HUES64 (cell line): ENCODE measurements around the gene OTOS.

Experiments used
- H3K27ac ChIP-seq: 2 replicates; pipeline ENCODE4 v1.7.0; 2013; ENCODE audit warnings: low read depth, low read length, inconsistent platforms
- H3K27me3 ChIP-seq: 2 replicates; pipeline ENCODE4 v1.6.1; 2013; ENCODE audit warnings: mild to moderate bottlenecking, low read length; ENCODE audit not compliant: insufficient read depth
- H3K36me3 ChIP-seq: 2 replicates; pipeline ENCODE4 v1.6.1; 2013; ENCODE audit warnings: mild to moderate bottlenecking, low read length; ENCODE audit not compliant: insufficient read depth
- H3K4me1 ChIP-seq: 2 replicates; pipeline ENCODE4 v1.6.1; 2013; ENCODE audit warnings: mild to moderate bottlenecking, low read length, moderate library complexity; ENCODE audit not compliant: insufficient read depth
- H3K4me3 ChIP-seq: 2 replicates; pipeline ENCODE4 v1.5.1; 2013; ENCODE audit warnings: mild to moderate bottlenecking, low read length, moderate library complexity
- H3K9ac ChIP-seq: 2 replicates; pipeline ENCODE4 v1.6.1; 2013; ENCODE audit warnings: mild to moderate bottlenecking, low read depth, low read length
- H3K9me3 ChIP-seq: 2 replicates; pipeline ENCODE4 v1.6.1; 2013; ENCODE audit warnings: low read depth, low read length; ENCODE audit not compliant: insufficient read depth
- WGBS: fragments of 150-250, 120-280 bp; methylation state at CpG from one replicate; pipeline ENCODE4 v1.1.7; 2013; ENCODE audit warnings: missing lambda C conversion rate; 5-methylcytosine and 5-hydroxymethylcytosine counted together

OTOS gene

DNA sequence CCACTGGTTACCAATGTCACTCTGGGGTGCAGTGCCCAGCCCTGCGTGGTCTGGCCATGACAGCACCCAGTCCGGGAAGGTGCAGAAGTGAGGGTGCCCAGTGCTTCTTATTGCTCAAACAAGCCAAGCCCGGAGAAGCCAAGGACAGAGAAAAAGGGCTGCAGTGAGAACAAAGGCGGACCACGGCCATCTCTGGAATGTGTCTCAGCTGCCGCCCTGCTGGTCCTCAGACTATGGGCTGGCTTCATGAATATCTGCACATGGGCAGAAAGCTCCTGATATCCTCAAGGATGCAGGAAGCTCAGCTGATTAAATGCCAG is 33.0 kb downstream of the OTOS start:
- WGBS = 85% methylated on average over 6 of the region's 6 CpGs
- H3K4me3 ChIP-seq = no peak overlapping the region
- no peak overlapping the region for H3K9ac ChIP-seq
- H3K9me3 ChIP-seq = no peaks in the 10 kb centered on the region
- H3K27ac ChIP-seq = no peak overlapping the region
- H3K36me3 ChIP-seq = no peaks in the 10 kb centered on the region
- no peaks in the 10 kb centered on the region for H3K4me1 ChIP-seq
- no peaks in the 10 kb centered on the region for H3K27me3 ChIP-seq

DNA sequence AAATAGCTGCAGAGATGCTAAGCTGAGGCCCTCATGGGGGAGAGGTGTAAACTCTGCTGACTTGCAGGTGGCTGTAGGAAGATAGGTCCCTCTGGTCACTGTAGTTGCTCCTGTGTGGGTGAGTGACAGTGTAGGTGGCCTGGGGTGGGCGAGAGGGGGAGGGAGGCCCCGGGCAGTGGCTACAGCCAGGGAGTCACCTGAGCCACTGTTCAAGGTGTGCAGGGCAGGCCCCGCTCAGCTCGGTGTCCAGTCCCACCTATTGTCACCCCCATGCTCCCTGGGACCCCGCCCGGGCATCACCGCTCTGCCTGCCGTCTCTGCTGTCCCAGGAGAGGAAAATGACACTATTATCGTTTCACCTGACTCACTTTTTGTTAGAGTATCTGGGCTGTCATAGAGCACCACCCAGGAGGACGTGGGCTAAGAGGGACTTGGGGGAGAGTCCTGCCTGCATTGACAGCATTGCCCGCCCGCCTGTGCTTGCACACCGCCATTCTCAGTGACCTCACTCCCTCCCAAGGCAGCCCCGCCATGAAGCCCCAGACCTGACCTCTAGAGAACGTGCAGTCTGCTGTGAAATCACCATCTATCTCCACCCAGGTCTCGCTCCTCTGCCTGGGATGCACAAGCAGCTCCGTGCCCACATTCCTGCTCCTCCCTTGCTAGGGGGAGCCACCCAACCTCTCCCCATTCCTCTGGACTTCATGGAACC is 33.5 kb downstream of the OTOS start:
- H3K4me1 ChIP-seq = no peaks in the 10 kb centered on the region
- H3K27ac ChIP-seq = no peak overlapping the region
- no peak overlapping the region for H3K9ac ChIP-seq
- no peaks in the 10 kb centered on the region for H3K9me3 ChIP-seq
- no peaks in the 10 kb centered on the region for H3K36me3 ChIP-seq
- H3K4me3 ChIP-seq = no peak overlapping the region
- WGBS = 93% methylated on average over 17 of the region's 17 CpGs
- H3K27me3 ChIP-seq = no peaks in the 10 kb centered on the region

DNA sequence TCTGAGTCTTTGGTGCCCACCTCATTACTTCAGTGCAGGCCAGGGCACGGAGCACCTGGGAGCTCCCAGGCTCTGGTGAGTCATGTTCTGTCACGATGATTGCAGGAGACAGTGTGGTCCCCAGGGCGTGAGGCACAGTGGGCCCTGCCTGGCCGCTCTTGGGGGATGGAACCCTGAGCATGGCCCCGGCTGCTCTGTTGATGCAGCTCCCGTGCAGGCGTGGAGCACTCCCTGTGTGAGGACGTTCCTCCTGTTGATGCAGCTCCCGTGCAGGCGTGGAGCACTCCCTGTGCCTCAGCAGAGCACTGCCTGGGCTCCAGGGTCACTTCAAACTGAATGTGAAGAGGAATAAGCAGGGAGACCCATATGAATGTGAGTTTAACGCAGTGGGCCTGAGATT is 34.5 kb downstream of the OTOS start:
- Histone ChIP-seq H3K9ac (no peak overlapping the region), H3K9me3 (0 out of 2 replicates have a peak, but pooled peaks cover under 1% of the 10 kb centered on the region), H3K4me3 (no peak overlapping the region), H3K4me1 (no peaks in the 10 kb centered on the region), H3K36me3 (no peaks in the 10 kb centered on the region), H3K27me3 (no peaks in the 10 kb centered on the region), H3K27ac (no peak overlapping the region)
- 86% methylated on average over 11 of the region's 11 CpGs for WGBS

DNA sequence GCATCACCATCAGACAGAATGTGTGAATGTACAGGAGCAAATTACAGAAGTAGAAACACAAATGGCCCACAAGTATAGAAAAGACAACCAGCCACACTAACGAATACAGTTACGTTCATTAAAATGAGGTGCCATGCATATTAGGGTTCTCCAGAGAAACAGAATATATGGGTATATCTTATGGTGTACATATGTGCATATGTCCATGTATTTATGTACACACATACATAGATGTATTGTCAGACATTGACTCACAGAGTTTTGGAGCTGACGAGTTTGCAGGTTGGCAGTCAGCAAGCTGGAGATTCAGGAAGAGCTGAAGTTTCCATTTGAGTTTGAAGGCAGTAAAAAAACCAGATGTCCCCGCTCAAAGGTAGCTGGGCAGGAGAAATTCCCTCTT is 37.3 kb downstream of the OTOS start:
- H3K4me1 ChIP-seq = no peaks in the 10 kb centered on the region
- no peak overlapping the region for H3K4me3 ChIP-seq
- no peaks in the 10 kb centered on the region for H3K27me3 ChIP-seq
- no peak overlapping the region for H3K9ac ChIP-seq
- 95% methylated on average over 4 of the region's 4 CpGs for WGBS
- H3K9me3 ChIP-seq = peaks cover 3% of the 10 kb centered on the region; the same call in 1 of the 2 replicates
- H3K36me3 ChIP-seq = no peaks in the 10 kb centered on the region
- no peak overlapping the region for H3K27ac ChIP-seq

DNA sequence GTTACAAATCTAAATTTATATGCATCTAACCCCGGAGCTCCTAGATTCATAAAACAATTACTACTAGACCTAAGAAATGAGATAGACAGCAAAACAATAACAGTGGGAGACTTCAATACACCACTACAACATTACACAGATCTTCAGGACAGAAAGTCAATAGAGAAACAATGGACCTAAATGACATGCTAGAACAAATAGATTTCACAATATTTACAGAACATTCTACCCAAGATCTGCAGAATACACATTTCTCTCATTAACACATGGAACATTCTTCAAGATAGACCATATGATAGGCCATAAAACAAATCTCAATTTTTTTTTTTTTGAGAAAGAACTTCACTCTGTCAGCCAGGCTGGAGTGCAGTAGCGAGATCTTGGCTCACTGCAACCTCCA is 42.1 kb downstream of the OTOS start:
- no peaks in the 10 kb centered on the region for H3K36me3 ChIP-seq
- no peak overlapping the region for H3K27ac ChIP-seq
- H3K4me3 ChIP-seq = no peak overlapping the region
- no peak overlapping the region for H3K9ac ChIP-seq
- peaks cover 5% of the 10 kb centered on the region; the same call in 1 of the 2 replicates for H3K4me1 ChIP-seq
- H3K27me3 ChIP-seq = peaks cover 26% of the 10 kb centered on the region
- 94% methylated on average over 2 of the region's 2 CpGs for WGBS
- peaks cover 3% of the 10 kb centered on the region; the same call in 1 of the 2 replicates for H3K9me3 ChIP-seq

DNA sequence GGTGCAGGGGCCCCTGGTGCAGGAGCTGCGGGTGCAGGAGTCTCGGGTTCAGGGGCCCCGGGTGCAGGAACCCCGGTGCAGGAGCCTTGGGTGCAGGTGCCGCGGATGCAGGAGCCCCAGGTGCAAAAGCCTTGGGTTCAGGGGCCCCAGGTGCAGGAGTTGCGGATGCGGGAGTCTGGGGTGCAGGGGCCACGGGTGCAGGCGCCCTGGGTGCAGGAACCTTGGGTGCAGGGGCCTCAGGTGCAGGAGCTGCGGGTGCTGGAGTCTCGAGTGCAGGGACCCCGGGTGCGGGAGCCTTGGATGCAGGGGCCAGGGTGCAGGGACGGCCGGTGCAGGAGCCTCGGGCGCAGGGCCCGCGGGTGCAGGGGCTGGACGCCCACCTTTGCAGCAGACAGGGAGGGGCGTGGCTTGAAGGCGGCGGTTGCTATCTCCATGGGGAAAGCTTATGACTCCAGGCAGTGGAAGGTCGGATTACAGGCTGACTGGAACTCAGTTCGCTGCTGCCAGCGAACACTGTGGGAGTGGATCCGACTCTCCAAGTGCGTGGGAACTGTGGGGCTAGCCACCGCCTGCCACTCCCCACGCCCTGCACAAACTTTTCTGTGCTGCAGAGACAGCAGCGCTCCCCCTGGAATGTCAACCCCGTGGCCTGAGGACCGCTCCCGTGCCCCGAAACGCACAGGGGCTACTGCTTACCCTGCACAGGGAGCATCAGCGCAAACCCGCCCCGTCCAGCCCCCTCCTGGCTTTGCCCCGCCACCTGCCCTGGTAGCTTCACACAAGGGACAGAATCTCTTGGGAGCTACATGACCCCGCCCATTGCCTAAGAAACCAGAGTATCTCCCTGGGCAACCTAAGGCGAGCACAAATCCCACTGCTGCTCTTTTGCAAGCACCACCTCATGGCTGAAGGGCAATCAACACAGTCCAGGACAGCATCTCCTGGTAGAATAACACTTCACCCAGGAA is 44.6 kb downstream of the OTOS start:
- WGBS = 27% methylated on average over 43 of the region's 43 CpGs
- H3K27ac ChIP-seq = no peak overlapping the region
- no peaks in the 10 kb centered on the region for H3K36me3 ChIP-seq
- peaks cover under 1% of the 10 kb centered on the region; the same call in 1 of the 2 replicates for H3K9me3 ChIP-seq
- peaks cover 26% of the 10 kb centered on the region for H3K27me3 ChIP-seq
- H3K4me3 ChIP-seq = peak overlapping the region; percentile 72
- peak overlapping the region; percentile 49 for H3K9ac ChIP-seq
- peaks cover 5% of the 10 kb centered on the region; the same call in 1 of the 2 replicates for H3K4me1 ChIP-seq

DNA sequence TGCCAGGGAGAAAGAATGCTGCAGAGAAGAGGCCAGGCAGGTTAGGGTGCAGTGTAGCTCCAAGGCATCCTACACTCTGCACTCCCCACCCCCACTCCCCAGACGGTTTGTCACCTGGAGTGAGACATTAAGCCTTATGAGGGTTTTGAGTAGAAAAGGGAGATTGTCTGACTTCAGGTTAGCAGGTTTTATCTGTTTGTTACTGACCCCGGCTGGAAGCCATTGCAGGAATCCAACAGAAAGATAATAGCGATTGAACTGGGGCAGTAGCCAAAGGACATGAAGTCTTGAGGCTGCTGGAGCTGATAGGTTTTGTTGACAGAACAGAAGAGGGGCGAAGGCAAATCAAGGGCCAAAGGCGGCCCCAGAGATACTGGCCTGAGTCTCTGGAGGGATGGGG is 51.2 kb downstream of the OTOS start:
- 69% methylated on average over 5 of the region's 5 CpGs for WGBS

More for the DNA sequence above, 51.2 kb downstream of the OTOS start:
- peaks cover 3% of the 10 kb centered on the region; the same call in 1 of the 2 replicates for H3K4me1 ChIP-seq
- H3K27me3 ChIP-seq = no peaks in the 10 kb centered on the region
- no peak overlapping the region for H3K4me3 ChIP-seq
- no peak overlapping the region for H3K27ac ChIP-seq
- H3K9me3 ChIP-seq = peaks cover 23% of the 10 kb centered on the region
- no peak overlapping the region for H3K9ac ChIP-seq
- no peaks in the 10 kb centered on the region for H3K36me3 ChIP-seq
